DND-41 (cell line): ENCODE data around the gene ABCG4.
A peak's percentile ranks its signal among the peaks of the same experiment; 100 is the strongest.

Experiments used
- EZH2 ChIP-seq: IDR thresholded peaks from 3 replicates; pipeline ENCODE4 v1.6.1; 2012; ENCODE audit warnings: borderline replicate concordance, low read depth, mild to moderate bottlenecking, moderate library complexity, low read length, inconsistent platforms; ENCODE audit not compliant: severe bottlenecking
- TF ChIP-seq, protein P1 (sequence below): IDR thresholded peaks from 2 replicates; pipeline ENCODE4 v1.5.1; 2012; ENCODE audit warnings: borderline replicate concordance, low read length, moderate library complexity, mild to moderate bottlenecking; ENCODE audit not compliant: poor library complexity, severe bottlenecking; ENCODE audit errors: extremely low read depth

DNA sequence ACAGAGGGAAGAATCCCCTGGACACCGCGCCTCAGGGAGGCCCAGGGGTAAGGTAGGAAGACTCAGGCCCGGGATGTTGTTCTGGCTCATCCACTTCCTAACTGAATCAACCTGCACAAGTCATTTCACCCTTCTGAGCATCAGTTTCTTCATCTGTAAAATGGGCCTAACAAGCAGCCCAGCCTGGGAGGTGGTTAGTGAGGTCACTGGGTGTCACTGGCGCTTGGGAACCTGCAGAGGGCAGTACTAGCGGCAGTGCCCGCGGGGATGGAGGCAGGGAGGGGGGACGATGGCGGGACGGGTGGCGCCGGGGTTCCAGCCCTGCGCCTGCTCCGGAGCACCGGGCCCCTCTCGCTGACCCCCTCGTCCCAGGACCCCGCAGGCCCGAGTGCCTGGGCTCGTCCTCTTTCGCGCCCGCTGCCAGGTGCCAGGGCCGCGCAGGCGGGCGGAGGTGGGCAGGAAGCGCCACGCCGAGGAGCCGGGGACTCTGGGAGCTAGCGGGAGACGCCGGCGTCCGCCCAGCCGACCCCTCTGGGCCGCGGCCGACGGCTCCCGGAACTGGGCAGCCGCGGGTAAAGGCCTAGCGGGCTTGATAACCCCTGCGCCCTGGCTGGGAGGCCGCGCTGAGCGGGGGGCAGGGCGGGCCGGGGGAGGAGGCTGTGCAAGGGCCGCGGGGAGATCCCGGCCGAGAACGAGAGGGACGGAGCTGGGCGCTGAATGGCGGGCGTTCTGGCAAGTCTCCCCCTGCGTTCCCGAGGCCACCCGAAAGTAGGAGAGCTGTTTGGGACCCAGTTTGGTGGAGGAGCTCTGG is 19.8 kb downstream of the ABCG4 start, which contains the start of gene NLRX1:
- TF ChIP-seq, protein P1, sequence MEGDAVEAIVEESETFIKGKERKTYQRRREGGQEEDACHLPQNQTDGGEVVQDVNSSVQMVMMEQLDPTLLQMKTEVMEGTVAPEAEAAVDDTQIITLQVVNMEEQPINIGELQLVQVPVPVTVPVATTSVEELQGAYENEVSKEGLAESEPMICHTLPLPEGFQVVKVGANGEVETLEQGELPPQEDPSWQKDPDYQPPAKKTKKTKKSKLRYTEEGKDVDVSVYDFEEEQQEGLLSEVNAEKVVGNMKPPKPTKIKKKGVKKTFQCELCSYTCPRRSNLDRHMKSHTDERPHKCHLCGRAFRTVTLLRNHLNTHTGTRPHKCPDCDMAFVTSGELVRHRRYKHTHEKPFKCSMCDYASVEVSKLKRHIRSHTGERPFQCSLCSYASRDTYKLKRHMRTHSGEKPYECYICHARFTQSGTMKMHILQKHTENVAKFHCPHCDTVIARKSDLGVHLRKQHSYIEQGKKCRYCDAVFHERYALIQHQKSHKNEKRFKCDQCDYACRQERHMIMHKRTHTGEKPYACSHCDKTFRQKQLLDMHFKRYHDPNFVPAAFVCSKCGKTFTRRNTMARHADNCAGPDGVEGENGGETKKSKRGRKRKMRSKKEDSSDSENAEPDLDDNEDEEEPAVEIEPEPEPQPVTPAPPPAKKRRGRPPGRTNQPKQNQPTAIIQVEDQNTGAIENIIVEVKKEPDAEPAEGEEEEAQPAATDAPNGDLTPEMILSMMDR, result peak; percentile 96
- TF ChIP-seq EZH2, result no peak
